ENCODE results near the gene APBB2. TPM values are rescaled to one million over a fixed set of nuclear protein-coding genes. Genes with fewer than 3 reads are reported as not detected.

Gene APBB2
- total and polyA plus RNA-seq, 2 of the 8 experiments (the other 6 are each of a cell fraction or from before 2014, with no cell fraction given) = 58.7 to 59.4 TPM

GRCh38 chr4:40865696-40866095 is 348.6 kb downstream of the APBB2 start:
- Histone ChIP-seq H4K8ac (ENCODE audit: extremely low read depth, insufficient read depth, low read length) (no peak overlapping the region), H3K9ac (replicated peaks in 1 of 4; ENCODE audit: extremely low read depth in 1 of 4, low read depth in 3 of 4, low read length in 3 of 4) (no peak overlapping the region; a peak in 1 of 7 replicates), H2BK5ac (ENCODE audit: low read depth, low read length) (no peak overlapping the region), H3K56ac (replicated peaks; ENCODE audit: insufficient read length, low read depth, low read length) (no peak overlapping the region), H3K18ac (ENCODE audit: extremely low read depth, low read length) (no peak overlapping the region), H2BK15ac (ENCODE audit: low read length) (no peak overlapping the region), H2AK5ac (ENCODE audit: low read depth, low read length) (no peak overlapping the region), H4K20me1 (replicated peaks in 1 of 2; ENCODE audit: control insufficient read depth in 1 of 2, insufficient read depth in 2 of 2, low read length in 2 of 2) (no peaks in the 10 kb centered on the region), H2BK12ac (ENCODE audit: low read depth, low read length) (no peak overlapping the region), H3K23me2 (ENCODE audit: low read depth, low read length) (no peaks in the 10 kb centered on the region), H3K4ac (replicated peaks; ENCODE audit: insufficient read length, low read depth, low read length) (no peak overlapping the region), H3K14ac (ENCODE audit: insufficient read length) (no peak overlapping the region), H4K91ac (replicated peaks; ENCODE audit: insufficient read length, low read length) (no peak overlapping the region), H3K36me3 (ENCODE audit: control insufficient read depth in 2 of 4, insufficient read depth in 4 of 4, low read length in 3 of 4) (no peaks in the 10 kb centered on the region), H4K5ac (ENCODE audit: insufficient read length, low read depth, low read length) (no peak overlapping the region), H3K9me3 (ENCODE audit: insufficient read depth in 2 of 2, low read depth in 1 of 2, low read length in 1 of 2) (no peaks in the 10 kb centered on the region), H2BK20ac (ENCODE audit: low read length) (no peak overlapping the region), H3K27ac (ENCODE audit: low read depth, low read length) (no peak overlapping the region), H3K27me3 (replicated peaks in 1 of 4; ENCODE audit: control insufficient read depth in 3 of 4, extremely low read depth in 1 of 4, insufficient read depth in 3 of 4, low read length in 3 of 4) (no peaks in the 10 kb centered on the region), H3K4me3 (ENCODE audit: extremely low read depth in 1 of 4, insufficient read depth in 2 of 4, low read depth in 3 of 4, low read length in 4 of 4) (no peak overlapping the region), H3K79me2 (ENCODE audit: control insufficient read depth in 1 of 2, insufficient read depth in 2 of 2, low read length in 2 of 2) (no peaks in the 10 kb centered on the region), H2BK120ac (replicated peaks; ENCODE audit: low read depth, low read length) (no peak overlapping the region), H3K4me2 (ENCODE audit: insufficient read depth in 1 of 2, low read depth in 2 of 2, low read length in 2 of 2) (no peak overlapping the region), H3K4me1 (replicated peaks in 1 of 4; ENCODE audit: control insufficient read depth in 3 of 4, insufficient read depth in 4 of 4, low read length in 3 of 4) (no peaks in the 10 kb centered on the region), H3K79me1 (ENCODE audit: low read depth, low read length) (no peaks in the 10 kb centered on the region), H2AFZ (ENCODE audit: low read length) (no peak overlapping the region), H3K23ac (ENCODE audit: insufficient read length) (no peak overlapping the region)
- FAIRE-seq (no peak), DNase-seq (ENCODE audit: low read depth in 1 of 2, low spot score in 2 of 2) (no peak)
- TF ChIP-seq EGR1 (IDR thresholded peaks at IDR 0.05; ENCODE audit: borderline replicate concordance, low read depth, low read length) (no peak), FOSL1 (IDR thresholded peaks at IDR 0.05; ENCODE audit: insufficient read depth, low read depth, low read length) (no peak), POLR2A (IDR thresholded peaks at IDR 0.05; ENCODE audit: control extremely low read depth in 1 of 2, low read depth in 2 of 2, low read length in 2 of 2) (no peak), SIRT6 (IDR thresholded peaks at IDR 0.05; ENCODE audit: low read length) (no peak), SRF (IDR thresholded peaks at IDR 0.05; ENCODE audit: low read depth, low read length) (no peak), NANOG (IDR thresholded peaks at IDR 0.05; ENCODE audit: insufficient read depth, low read depth, low read length, poor library complexity, severe bottlenecking) (no peak), TCF12 (IDR thresholded peaks at IDR 0.05; ENCODE audit: low read depth, low read length) (no peak), ASH2L (IDR thresholded peaks at IDR 0.05; ENCODE audit: low read length) (no peak), POLR2AphosphoS5 (IDR thresholded peaks at IDR 0.05; ENCODE audit: low read depth, low read length) (no peak)
- POLR2A ChIA-PET (ENCODE audit: partially characterized antibody) = interaction anchor here (2.2 kb wide), 1 partner anchor 9 kb away, joined by 7 read pairs; no protein-coding TSS in a partner anchor
- WGBS, 2 experiments (ENCODE audit: extremely low coverage in 1 of 2, insufficient coverage in 1 of 2, insufficient read length in 1 of 2, insufficient replicate concordance in 2 of 2, low coverage in 1 of 2, low lambda C conversion rate in 2 of 2, missing lambda C conversion rate in 1 of 2) = 70% methylated on average over 8 of the region's 8 CpGs; no CpG with 5 or more reads in 1 of the 2 experiments
- CTCF ChIA-PET (ENCODE audit: partially characterized antibody) = interaction anchor here (1.5 to 2.2 kb wide), 3 partner anchors 16 to 31 kb away, joined by 3 to 7 read pairs (median 5); no protein-coding TSS in a partner anchor

Measured in H1 (cell line).